Neuronal stem cell (in vitro differentiated cells): Measurements from ENCODE around the gene ZNF778.
"Not testable (repeated sequence)": the region's sequence is repeated elsewhere in the genome, so short reads cannot be mapped to it uniquely, and the experiment has no call there.

Experiments
- DNase-seq: peaks from one replicate; pipeline ENCODE4 v3.0.0-alpha.2; 2013; ENCODE audit warnings: low spot score
- H2AFZ ChIP-seq: one replicate; pipeline ENCODE4 v1.6.1; 2013; ENCODE audit warnings: mild to moderate bottlenecking, low read length, inconsistent platforms
- H2AK5ac ChIP-seq: 2 replicates; pipeline ENCODE4 v1.6.1; 2013; ENCODE audit warnings: low read depth, mild to moderate bottlenecking, inconsistent platforms, low read length, moderate library complexity, mixed read lengths
- H2BK120ac ChIP-seq: 2 replicates; pipeline ENCODE4 v1.6.1; 2013; ENCODE audit warnings: low read depth, mild to moderate bottlenecking, inconsistent platforms, low read length, moderate library complexity, mixed read lengths
- H2BK12ac ChIP-seq: one replicate; pipeline ENCODE4 v1.6.1; 2013; ENCODE audit warnings: low read length, inconsistent platforms
- H2BK15ac ChIP-seq: 2 replicates; pipeline ENCODE4 v1.6.1; 2013; ENCODE audit warnings: mild to moderate bottlenecking, low read length, inconsistent platforms, mixed read lengths
- H2BK5ac ChIP-seq: one replicate; pipeline ENCODE4 v1.6.1; 2013; ENCODE audit warnings: inconsistent platforms, mild to moderate bottlenecking, low read length, moderate library complexity
- H3K14ac ChIP-seq: one replicate; pipeline ENCODE4 v1.6.1; 2013; ENCODE audit warnings: low read length, inconsistent platforms
- H3K18ac ChIP-seq: 2 replicates; pipeline ENCODE4 v1.6.1; 2013; ENCODE audit warnings: low read length, inconsistent platforms
- H3K23ac ChIP-seq: 2 replicates; pipeline ENCODE4 v1.6.1; 2013; ENCODE audit warnings: low read depth, mild to moderate bottlenecking, mixed read lengths, low read length, inconsistent platforms; ENCODE audit not compliant: poor library complexity
- H3K27ac ChIP-seq: replicated peaks from 3 replicates; pipeline ENCODE4 v1.5.1; 2013; ENCODE audit warnings: low read length, inconsistent platforms
- H3K27me3 ChIP-seq, 3 experiments: 2 replicates each; pipeline ENCODE4 v1.6.1; 2013; ENCODE audit warnings: low read length in 3 of 3, mild to moderate bottlenecking in 2 of 3, inconsistent platforms in 1 of 3, low read depth in 1 of 3, mixed read lengths in 1 of 3, moderate library complexity in 1 of 3; ENCODE audit not compliant: control insufficient read depth in 3 of 3, insufficient read depth in 3 of 3
- H3K36me3 ChIP-seq, 2 donors: replicated peaks in 1 of 2; 2 replicates each; pipeline ENCODE4 v1.6.1; 2013; ENCODE audit warnings: low read length in 2 of 2; ENCODE audit not compliant: control insufficient read depth in 2 of 2, insufficient read depth in 2 of 2
- H3K4ac ChIP-seq: 2 replicates; pipeline ENCODE4 v1.6.1; 2013; ENCODE audit warnings: inconsistent platforms, mild to moderate bottlenecking, low read length, moderate library complexity
- H3K4me1 ChIP-seq, 2 donors: 1 replicate in 1 of 2; 2 replicates in 1 of 2; pipeline ENCODE4 v1.6.1; 2013; ENCODE audit warnings: low read length in 2 of 2, low read depth in 1 of 2; ENCODE audit not compliant: control insufficient read depth in 2 of 2, insufficient read depth in 1 of 2
- H3K4me2 ChIP-seq: one replicate; pipeline ENCODE4 v1.6.1; 2013; ENCODE audit warnings: mild to moderate bottlenecking, low read length, inconsistent platforms; ENCODE audit not compliant: insufficient read depth, poor library complexity, severe bottlenecking
- H3K4me3 ChIP-seq, 2 donors: 2 replicates each; pipeline ENCODE4 v1.5.1; 2013; ENCODE audit warnings: low read length in 2 of 2, mild to moderate bottlenecking in 2 of 2, inconsistent platforms in 1 of 2, moderate library complexity in 1 of 2
- H3K79me1 ChIP-seq: one replicate; pipeline ENCODE4 v1.6.1; 2013; ENCODE audit warnings: low read depth, mild to moderate bottlenecking, inconsistent platforms, low read length, moderate library complexity
- H3K9ac ChIP-seq: one replicate; pipeline ENCODE4 v1.6.1; 2013; ENCODE audit warnings: mild to moderate bottlenecking, low read depth, low read length, inconsistent platforms; ENCODE audit not compliant: poor library complexity
- H3K9me3 ChIP-seq, 2 donors: replicated peaks in 1 of 2; 2 replicates each; pipeline versions ENCODE3 to v1.6.1; 2013; ENCODE audit warnings: low read length in 2 of 2, mild to moderate bottlenecking in 2 of 2, inconsistent platforms in 1 of 2, low read depth in 1 of 2, mixed read lengths in 1 of 2, moderate library complexity in 1 of 2; ENCODE audit not compliant: control insufficient read depth in 2 of 2, insufficient read depth in 1 of 2
- H4K8ac ChIP-seq: one replicate; pipeline ENCODE4 v1.6.1; 2013; ENCODE audit warnings: low read depth, mild to moderate bottlenecking, inconsistent platforms, low read length, moderate library complexity
- H4K91ac ChIP-seq: one replicate; pipeline ENCODE4 v1.6.1; 2013; ENCODE audit warnings: low read length, low read depth, mild to moderate bottlenecking, inconsistent platforms; ENCODE audit not compliant: poor library complexity
- WGBS, 2 donors: extraction: QIAGEN DNeasy Blood & Tissue Kit; methylation state at CpG; one replicate each; pipeline ENCODE4 v1.1.7; 2013; ENCODE audit warnings: missing lambda C conversion rate in 2 of 2, mixed read lengths in 1 of 2; ENCODE audit not compliant: insufficient read length in 2 of 2, insufficient replicate concordance in 1 of 2; ENCODE audit errors: extremely low coverage in 2 of 2; 5-methylcytosine and 5-hydroxymethylcytosine counted together

ZNF778 gene

DNA sequence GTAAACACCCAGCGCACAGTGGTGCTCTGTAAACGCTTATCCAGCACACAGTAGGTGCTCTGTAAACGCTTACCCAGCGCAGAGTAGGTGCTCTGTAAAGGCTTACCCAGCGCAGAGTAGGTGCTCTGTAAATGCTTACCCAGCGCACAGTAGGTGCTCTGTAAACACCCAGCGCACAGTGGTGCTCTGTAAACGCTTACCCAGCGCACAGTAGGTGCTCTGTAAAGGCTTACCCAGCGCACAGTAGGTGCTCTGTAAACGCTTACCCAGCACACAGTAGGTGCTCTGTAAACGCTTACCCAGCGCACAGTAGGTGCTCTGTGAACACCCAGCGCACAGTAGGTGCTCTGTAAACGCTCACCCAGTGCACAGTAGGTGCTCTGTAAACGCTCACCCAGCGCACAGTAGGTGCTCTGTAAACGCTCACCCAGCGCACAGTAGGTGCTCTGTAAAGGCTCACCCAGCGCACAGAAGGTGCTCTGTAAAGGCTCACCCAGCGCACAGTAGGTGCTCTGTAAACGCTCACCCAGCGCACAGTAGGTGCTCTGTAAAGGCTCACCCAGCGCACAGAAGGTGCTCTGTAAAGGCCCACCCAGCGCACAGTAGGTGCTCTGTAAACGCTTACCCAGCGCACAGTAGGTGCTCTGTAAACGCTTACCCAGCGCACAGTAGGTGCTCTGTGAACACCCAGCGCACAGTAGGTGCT is 31.5 kb upstream of the ZNF778 start:
- not testable (repeated sequence) for H3K18ac ChIP-seq, H3K4me2 ChIP-seq, H3K9ac ChIP-seq, H2BK15ac ChIP-seq, H2BK12ac ChIP-seq, H3K9me3 ChIP-seq, DNase-seq, H4K91ac ChIP-seq, H2AK5ac ChIP-seq, H3K4me3 ChIP-seq, H3K79me1 ChIP-seq, H4K8ac ChIP-seq, H3K14ac ChIP-seq, H3K23ac ChIP-seq, H3K4ac ChIP-seq, H3K4me1 ChIP-seq, H3K27ac ChIP-seq, H2BK120ac ChIP-seq, H2AFZ ChIP-seq, H3K36me3 ChIP-seq, H2BK5ac ChIP-seq
- no CpG with 5 or more reads among the region's 30 CpGs for WGBS, 2 donors
- H3K27me3 ChIP-seq, result peaks cover 4 to 18% (median 14%) of the 10 kb centered on the region in 3 experiments

DNA sequence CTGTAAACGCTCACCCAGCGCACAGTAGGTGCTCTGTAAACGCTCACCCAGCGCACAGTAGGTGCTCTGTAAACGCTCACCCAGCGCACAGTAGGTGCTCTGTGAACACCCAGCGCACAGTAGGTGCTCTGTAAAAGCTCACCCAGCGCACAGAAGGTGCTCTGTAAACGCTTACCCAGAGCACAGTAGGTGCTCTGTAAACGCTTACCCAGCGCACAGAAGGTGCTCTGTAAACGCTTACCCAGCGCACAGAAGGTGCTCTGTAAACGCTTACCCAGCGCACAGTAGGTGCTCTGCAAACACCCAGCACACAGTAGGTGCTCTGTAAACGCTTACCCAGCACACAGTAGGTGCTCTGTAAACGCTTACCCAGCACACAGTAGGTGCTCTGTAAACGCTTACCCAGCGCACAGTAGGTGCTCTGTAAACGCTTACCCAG is 30.9 kb upstream of the ZNF778 start:
- not testable (repeated sequence) for H3K9me3 ChIP-seq, H3K79me1 ChIP-seq, H3K4me2 ChIP-seq, H2AK5ac ChIP-seq, H3K4me1 ChIP-seq, H4K91ac ChIP-seq, H2BK15ac ChIP-seq, H3K4me3 ChIP-seq, H2BK5ac ChIP-seq, H2BK120ac ChIP-seq, DNase-seq, H3K23ac ChIP-seq, H4K8ac ChIP-seq, H3K4ac ChIP-seq, H3K9ac ChIP-seq, H3K27ac ChIP-seq, H2BK12ac ChIP-seq, H3K36me3 ChIP-seq, H3K14ac ChIP-seq, H2AFZ ChIP-seq, H3K18ac ChIP-seq
- no CpG with 5 or more reads among the region's 20 CpGs for WGBS, 2 donors
- H3K27me3 ChIP-seq, result peaks cover 9 to 24% (median 20%) of the 10 kb centered on the region in 3 experiments

DNA sequence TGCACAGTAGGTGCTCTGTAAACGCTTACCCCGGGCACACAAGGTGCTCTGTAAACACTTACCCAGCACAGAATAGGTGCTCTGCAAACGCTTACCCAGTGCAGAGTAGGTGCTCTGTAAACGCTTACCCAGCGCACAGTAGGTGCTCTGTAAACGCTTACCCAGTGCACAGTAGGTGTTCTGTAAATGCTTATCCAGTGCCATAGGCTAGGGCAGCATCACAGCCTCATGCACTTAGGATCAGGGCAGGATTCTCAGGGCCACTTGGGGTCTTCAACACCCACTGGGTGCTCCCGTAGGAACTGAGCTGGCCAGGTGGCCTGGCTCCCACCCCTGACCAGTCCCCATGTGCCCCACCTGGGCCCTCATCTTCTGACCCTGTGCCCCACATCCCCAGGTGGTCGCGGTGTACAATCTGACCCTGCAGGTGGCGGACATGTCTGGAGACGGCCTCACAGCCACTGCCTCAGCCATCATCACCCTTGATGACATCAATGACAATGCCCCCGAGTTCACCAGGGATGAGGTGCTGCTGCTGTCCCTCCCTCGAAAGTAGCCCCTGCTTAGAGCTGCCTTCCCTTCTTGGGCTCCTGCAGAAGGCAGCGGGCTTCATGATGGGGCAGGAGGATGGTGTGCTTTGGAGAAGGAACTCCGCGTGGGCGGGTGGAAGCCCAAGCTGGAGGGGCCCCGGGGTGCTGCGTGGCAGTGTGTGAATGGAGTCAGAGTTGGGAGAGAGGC is 30.3 kb upstream of the ZNF778 start:
- peaks cover 13 to 25% (median 24%) of the 10 kb centered on the region in 3 experiments for H3K27me3 ChIP-seq
- no peak overlapping the region for H3K4ac ChIP-seq
- H3K9ac ChIP-seq, result peak overlapping the region; percentile 51
- H3K4me2 ChIP-seq, result no peak overlapping the region
- H3K27ac ChIP-seq, result no peak overlapping the region
- peaks cover 3% of the 10 kb centered on the region for H3K79me1 ChIP-seq
- H2BK5ac ChIP-seq, result no peak overlapping the region
- no peak overlapping the region for H2AFZ ChIP-seq
- no peak for DNase-seq
- WGBS, 2 donors, result no CpG with 5 or more reads among the region's 19 CpGs
- no peak overlapping the region for H3K18ac ChIP-seq
- H2BK120ac ChIP-seq, result no peak overlapping the region
- H4K91ac ChIP-seq, result no peak overlapping the region
- no peak overlapping the region for H2BK15ac ChIP-seq
- no peak overlapping the region for H3K23ac ChIP-seq
- no peak overlapping the region for H2AK5ac ChIP-seq
- H3K4me1 ChIP-seq, result peaks cover 2 to 3% of the 10 kb centered on the region in 2 donors
- H3K4me3 ChIP-seq, result no peak overlapping the region
- peaks cover 0 to 6% of the 10 kb centered on the region in 2 donors for H3K9me3 ChIP-seq
- no peaks in the 10 kb centered on the region for H3K36me3 ChIP-seq
- H4K8ac ChIP-seq, result no peak overlapping the region
- no peak overlapping the region for H3K14ac ChIP-seq
- H2BK12ac ChIP-seq, result peak overlapping the region; percentile 34

DNA sequence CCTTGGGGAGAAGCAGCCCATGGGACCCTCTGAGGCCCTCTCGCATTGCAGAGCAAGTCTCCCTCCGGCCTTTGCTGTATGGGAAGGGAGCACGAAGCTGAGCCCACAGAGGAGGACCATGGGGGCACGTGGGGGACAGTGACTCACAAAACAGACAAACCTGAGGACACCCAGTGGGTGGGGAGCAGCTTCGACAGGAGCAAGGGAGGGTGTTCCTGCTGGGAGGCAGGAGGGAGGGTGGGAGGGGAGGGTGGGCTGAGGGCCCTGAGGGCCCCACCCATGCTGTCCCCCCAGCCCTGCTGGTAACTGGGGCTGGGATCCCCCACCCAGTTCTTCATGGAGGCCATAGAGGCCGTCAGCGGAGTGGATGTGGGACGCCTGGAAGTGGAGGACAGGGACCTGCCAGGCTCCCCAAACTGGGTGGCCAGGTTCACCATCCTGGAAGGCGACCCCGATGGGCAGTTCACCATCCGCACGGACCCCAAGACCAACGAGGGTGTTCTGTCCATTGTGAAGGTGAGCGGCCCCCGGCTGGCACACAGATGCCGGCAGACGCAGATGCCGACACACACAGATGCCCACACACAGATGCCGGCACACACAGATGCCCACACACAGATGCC is 29.6 kb upstream of the ZNF778 start:
- Histone ChIP-seq H4K8ac (no peak overlapping the region), H3K4me1 (peaks cover 2 to 4% of the 10 kb centered on the region in 2 donors), H3K14ac (no peak overlapping the region), H3K79me1 (peaks cover 3% of the 10 kb centered on the region), H2BK5ac (no peak overlapping the region), H2AK5ac (no peak overlapping the region), H3K9me3 (peaks cover 0 to 6% of the 10 kb centered on the region in 2 donors), H3K4me2 (no peak overlapping the region), H3K4ac (no peak overlapping the region), H2BK12ac (no peak overlapping the region), H2BK15ac (no peak overlapping the region), H3K36me3 (no peaks in the 10 kb centered on the region), H3K18ac (no peak overlapping the region), H3K27me3 (peaks cover 13 to 25% (median 25%) of the 10 kb centered on the region in 3 experiments), H3K4me3 (no peak overlapping the region), H3K23ac (no peak overlapping the region), H3K9ac (no peak overlapping the region), H2AFZ (no peak overlapping the region), H3K27ac (no peak overlapping the region), H4K91ac (no peak overlapping the region), H2BK120ac (no peak overlapping the region)
- DNase-seq, result no peak
- no CpG with 5 or more reads among the region's 19 CpGs for WGBS, 2 donors
